Gastrocnemius medialis (tissue), 4 donors: ENCODE results near the gene PHF23.

Source experiments
- CTCF ChIP-seq, 5 experiments: fragments of 450-650 bp in 3 of 5; fragments of 200-600 bp in 2 of 5; sonication (generic) in 2 of 5; IDR thresholded peaks in 4 of 5; conservative IDR thresholded peaks in 1 of 5; 1 replicate in 4 of 5; 2 replicates in 1 of 5; pipeline ENCODE4 v1.5.1; 2016 to 2019; ENCODE audit warnings: antibody characterized with exemption in 5 of 5, mild to moderate bottlenecking in 3 of 5, moderate library complexity in 3 of 5
- POLR2A ChIP-seq, 2 donors: fragments of 450-650 bp; IDR thresholded peaks; one replicate each; pipeline ENCODE4 v1.6.1; 2017; ENCODE audit warnings: antibody characterized with exemption in 2 of 2, mild to moderate bottlenecking in 2 of 2, moderate library complexity in 2 of 2

GRCh38 chr17:7221278-7222092 is 17.8 kb downstream of the PHF23 start:
- no peak for TF ChIP-seq CTCF (IDR thresholded peaks at IDR 0.05 in 4 of 5, conservative IDR thresholded peaks at IDR 0.05 in 1 of 5)
- no peak for TF ChIP-seq POLR2A (IDR thresholded peaks at IDR 0.05)
